GM21737 (cell line): ENCODE measurements around the gene ARHGAP25.

Experiments
- ATAC-seq: cut with Tn5 transposase; IDR thresholded peaks from one replicate; pipeline ENCODE4 v1.9.1; 2021; ENCODE audit warnings: mild to moderate bottlenecking, moderate library complexity; ENCODE audit not compliant: unreplicated experiment

Gene ARHGAP25

DNA sequence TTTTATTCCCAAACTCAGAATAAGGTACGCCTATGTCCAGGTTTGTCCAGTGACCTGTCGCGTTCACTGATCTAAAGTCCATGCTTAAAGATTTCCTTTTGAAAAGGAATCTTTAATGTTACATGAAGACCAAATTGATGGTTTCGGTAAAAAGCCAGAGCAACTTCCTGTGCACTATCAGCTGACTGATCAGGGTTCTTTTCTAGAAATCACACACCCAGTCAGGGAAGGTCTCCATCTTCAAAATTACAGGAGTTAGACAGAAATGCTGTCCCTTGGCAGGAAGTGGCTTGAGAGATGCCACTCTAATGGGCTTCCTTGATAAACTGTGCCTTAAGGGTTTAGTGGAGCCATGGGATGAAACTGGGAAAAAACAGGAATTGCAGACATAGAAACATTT is 14.7 kb upstream of the ARHGAP25 start:
- ATAC-seq, result no peak

- no peak for ATAC-seq
Observed at GRCh38 chr2:68720665-68721064, 13.9 kb upstream of the ARHGAP25 start.

- peak; percentile 52 for ATAC-seq
Observed at GRCh38 chr2:68721482-68722101, 13.0 kb upstream of the ARHGAP25 start.

GRCh38 chr2:68722712-68723111 is 11.9 kb upstream of the ARHGAP25 start:
- no peak for ATAC-seq

- ATAC-seq, result no peak
Observed at GRCh38 chr2:68723181-68723580, 11.4 kb upstream of the ARHGAP25 start.

DNA sequence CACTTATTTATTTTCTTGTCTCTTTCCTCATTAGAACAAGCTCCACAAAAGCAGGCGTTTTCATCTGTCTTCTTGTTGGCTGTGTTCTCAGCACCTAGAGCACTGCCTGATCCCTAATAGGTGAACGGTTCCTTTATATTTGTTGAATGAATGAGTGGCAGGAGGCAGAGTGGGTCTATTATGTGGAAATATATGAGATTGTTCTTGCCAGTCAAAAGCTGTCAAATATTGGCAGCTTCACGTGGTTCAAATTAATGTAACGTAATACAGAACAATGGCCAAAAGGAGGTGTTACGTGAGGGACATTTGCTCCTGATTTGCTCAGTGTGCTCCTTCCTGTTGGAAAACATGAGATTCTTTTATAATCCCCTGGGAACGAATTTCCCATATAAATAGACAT is 8.5 kb upstream of the ARHGAP25 start:
- no peak for ATAC-seq

DNA sequence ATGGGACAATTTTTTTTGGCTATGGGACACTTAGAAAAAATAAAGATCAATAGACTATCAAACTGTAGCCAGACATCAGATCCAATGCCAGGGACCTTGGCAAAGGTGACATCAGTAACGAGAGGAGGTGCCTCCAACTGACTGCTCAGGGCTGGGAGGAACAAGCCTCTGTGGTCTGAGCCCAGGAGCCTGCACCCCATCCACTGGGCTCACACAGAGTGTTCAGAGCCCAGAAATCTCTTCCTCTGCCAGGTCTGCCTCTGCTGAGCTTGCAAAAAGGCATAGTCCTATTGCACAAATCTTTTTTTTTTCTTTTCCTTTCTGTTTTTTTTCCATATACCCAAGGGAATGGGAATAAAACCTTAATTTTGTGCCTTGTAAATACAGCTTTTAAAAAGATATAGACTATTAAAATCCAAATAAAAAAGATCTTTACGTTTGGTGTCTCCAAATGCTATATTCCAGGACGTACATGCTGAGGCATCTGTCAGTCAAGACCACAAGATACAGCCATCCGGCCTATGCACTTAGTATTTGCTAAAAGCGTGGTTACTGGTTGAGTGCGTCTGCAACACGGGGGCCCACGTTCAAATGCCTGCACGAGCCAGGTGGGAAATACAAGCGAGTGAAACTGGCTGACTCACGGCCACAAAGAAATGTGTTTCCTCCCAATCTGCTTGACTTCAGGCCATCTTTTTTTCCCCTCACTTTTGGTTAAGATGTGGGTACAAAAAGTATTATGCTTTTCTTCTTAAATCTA is 7.8 kb upstream of the ARHGAP25 start:
- peak; percentile 89 for ATAC-seq

- ATAC-seq, result no peak
Observed at GRCh38 chr2:68727683-68728375, 6.8 kb upstream of the ARHGAP25 start.

- no peak for ATAC-seq
Observed at GRCh38 chr2:68730828-68731227, 3.8 kb upstream of the ARHGAP25 start.

DNA sequence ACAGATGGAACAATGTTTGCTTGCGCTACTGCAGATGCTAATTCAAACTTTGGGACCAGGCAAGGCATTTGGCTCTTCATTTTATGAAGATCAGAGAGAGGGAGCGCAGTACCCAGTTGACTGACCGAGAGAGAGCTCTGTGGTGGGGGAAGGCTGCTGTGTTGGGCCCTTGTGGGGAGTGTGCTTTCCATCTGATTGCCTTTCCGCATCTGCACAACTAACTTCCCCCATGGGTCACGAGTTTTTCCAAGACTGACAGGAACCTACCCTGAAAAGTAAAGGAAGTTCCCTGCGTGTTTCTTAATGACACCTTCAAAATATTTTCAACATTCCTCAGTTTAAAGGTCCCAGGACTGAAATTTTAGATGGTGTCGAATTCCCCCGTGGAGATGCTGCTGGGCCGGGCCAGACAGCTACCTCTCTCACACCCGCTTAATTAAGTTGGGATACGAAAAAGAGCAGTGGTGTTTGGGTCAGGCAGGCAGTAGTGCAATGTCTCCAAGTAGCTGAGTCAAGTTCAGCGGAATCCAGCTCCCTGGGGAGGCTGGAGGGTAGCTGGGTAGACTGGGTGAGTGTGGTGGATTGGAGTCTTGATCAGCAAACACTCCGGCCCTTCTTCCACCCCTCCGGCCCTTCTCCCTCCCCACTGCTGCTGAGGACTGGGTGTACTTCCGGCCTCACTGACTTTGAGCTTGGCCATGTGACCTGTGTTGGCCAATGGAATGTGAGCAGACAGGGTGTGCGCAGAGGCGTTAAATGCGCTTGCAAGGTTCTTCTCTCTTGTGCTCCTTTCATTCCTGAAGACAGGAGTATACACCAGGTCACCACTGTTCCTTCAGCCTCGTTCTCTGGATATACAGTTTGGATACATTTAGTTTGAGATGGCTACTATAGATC is 2.3 kb upstream of the ARHGAP25 start:
- ATAC-seq, result no peak

DNA sequence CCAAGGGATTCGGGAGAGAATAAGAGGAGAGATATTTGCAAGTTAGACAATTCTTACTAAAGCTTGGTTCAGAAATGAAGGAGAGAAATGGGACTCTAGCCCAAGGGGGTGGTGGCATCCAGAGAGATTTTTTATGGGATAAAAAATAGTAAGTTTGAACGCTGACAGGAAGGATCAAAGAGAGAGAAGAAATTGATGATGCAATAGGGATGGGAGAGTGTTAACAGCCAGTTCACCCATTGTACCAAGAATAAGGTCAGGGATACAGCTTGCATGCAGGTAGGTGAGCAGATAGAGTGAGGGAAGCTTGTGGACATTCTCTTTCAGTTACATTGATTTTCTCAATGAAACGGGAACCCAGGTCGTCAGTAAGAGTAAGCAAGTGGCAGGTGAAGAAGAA is 1.2 kb upstream of the ARHGAP25 start:
- ATAC-seq, result no peak

- no peak for ATAC-seq
Observed at GRCh38 chr2:68734176-68734575, 435 bp upstream of the ARHGAP25 start.

- ATAC-seq, result no peak
Observed at GRCh38 chr2:68736086-68736485, 1.5 kb downstream of the ARHGAP25 start.

DNA sequence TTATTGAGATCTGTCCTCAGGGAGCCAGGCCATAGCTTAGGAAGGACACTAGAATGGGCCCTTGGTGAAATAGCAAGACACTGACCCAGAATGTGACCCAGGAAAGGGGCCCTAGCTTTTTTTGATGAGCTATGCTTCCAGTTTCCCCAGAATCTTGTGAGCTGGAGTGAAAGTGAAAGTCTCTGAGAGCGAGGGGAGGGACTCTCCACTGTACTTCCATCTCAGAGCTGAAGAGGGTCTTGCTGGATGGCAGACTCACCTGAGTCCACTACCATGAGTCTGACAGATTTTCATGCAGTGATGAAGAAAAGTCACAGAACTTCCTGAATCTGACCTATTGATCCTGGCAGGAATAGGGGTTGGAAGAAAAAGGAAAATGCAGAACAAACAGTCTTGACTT is 3.1 kb downstream of the ARHGAP25 start:
- ATAC-seq, result no peak

DNA sequence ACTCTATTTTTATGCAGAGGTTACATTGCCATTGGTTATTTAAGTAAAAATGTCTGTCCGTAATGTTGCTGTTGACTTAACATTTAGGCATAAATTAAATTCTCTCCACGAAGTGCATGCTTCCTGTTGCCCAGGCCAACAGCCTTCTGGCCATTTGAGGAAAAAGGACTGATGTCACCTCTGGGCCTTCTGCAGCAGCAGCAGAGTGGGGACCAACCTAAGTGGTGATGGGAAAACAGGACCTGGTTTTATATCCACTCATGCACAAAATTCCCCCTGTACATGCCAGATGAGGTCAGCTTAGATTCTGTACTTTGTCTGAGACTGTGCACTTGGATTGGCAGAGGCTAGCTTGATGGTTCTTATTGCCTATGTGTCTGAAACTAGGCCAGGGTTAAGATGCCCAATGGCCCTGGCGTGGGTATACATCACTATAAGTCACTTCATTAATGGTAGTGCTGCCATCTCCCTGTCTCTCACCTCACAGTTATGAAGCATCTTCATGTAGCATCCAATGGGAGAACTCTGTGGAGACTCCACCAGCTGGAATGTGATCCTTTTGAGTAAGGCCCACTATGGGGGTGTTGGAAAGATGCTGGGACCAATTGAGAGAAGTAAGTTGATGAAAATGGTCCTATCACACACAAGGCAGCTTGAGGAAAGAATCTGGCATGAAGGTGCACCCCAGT is 4.4 kb downstream of the ARHGAP25 start:
- ATAC-seq, result no peak

GRCh38 chr2:68739595-68740399 is 5.2 kb downstream of the ARHGAP25 start:
- no peak for ATAC-seq

DNA sequence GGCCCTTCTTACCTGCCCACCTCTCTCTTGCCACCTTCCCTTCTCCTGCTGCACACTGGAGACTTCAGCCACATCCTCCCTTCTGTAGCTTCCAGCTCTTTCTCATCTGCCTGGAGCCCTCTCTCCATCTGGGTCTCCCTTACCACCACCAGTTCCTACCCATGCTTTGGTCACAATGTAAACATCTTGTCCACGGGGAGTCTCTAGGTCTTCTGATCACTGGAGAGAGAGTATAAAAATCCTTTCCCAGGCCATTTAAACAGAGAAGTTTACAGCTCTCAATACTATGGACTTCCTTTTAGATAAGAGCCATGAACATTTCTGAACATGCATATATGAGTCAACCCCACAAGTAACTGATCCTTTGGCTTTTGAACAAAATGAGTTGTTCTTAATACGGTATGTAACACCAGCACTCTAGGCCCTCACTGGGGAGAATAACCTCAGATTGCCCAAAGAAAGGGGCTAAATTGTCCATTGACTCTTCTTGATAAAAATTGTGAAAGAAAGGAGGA is 5.8 kb downstream of the ARHGAP25 start:
- no peak for ATAC-seq

DNA sequence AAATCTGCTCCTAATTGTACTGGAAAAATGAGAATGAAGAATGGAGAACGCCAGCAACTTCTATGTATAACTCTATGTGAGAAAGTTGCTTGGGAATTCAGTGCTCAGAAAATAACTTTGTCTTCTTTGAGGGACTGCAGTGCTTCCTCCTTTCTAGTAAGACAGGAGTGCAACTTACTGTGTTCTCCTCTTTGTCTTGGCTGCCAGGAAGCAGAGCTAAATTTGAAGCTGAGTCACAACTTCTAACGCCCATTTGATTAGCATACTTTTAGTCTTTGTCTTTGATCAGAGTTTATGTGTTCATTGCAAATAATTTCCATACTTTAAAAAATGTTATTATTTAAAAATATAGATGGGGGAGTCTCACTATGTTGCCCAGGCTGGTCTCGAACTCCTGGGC is 6.6 kb downstream of the ARHGAP25 start:
- no peak for ATAC-seq

DNA sequence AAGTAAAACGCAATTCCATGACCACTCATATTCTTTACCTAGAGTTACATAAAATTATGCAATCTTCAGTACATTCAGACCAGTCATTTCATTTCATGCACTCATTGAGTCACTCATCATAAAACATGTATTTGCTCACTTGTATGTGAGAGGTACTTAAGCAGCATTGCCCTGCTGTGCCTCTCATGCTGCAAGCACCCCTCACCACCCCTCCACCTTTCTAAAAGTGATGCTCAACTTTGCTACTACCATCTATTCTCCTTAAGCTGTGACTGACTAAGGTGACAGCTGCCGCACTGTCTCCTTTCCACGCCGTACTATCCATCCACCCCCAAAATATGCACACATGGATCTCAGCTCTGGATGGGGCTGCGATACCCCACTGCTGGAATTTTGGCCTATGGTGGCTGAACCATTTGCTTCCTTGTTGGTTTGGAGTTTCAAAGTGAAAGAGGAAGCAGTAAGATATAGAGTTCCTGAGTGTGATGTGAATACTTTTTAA is 7.2 kb downstream of the ARHGAP25 start:
- no peak for ATAC-seq
